ENCODE data around the gene CSTPP1.

- TF ChIP-seq ZFP30 (CRISPR knock-in tag; IDR thresholded peaks at IDR 0.05) (no peak), ARNTL (CRISPR knock-in tag; IDR thresholded peaks at IDR 0.05; ENCODE audit: borderline replicate concordance, low read depth) (no peak), ZNF70 (CRISPR knock-in tag; IDR thresholded peaks at IDR 0.05) (no peak), ZNF565 (CRISPR knock-in tag; conservative IDR thresholded peaks at IDR 0.05; ENCODE audit: low read depth) (no peak), ZFP3 (CRISPR knock-in tag; IDR thresholded peaks at IDR 0.05) (no peak)
These were observed 77.5 kb downstream of the CSTPP1 start for GRCh38 chr11:47014097-47014496.
